ENCODE results near the gene LRRC74B.
"Not testable (repeated sequence)": the region's sequence is repeated elsewhere in the genome, so short reads cannot be mapped to it uniquely, and the experiment has no call there.

LRRC74B gene

GRCh38 chr22:21032037-21032867 lies 13.5 kb upstream of the LRRC74B start, which contains the start of gene SLC7A4:
TSS of gene SLC7A4 (minus strand) at chr22:21032561. CDS start at chr22:21031812, 749 bp downstream.
- DNase-seq: no peak

- peak in 1 of 2 experiments; percentile 29 for DNase-seq
Observed at GRCh38 chr22:21032868-21033688, 12.7 kb upstream of the LRRC74B start.

DNA sequence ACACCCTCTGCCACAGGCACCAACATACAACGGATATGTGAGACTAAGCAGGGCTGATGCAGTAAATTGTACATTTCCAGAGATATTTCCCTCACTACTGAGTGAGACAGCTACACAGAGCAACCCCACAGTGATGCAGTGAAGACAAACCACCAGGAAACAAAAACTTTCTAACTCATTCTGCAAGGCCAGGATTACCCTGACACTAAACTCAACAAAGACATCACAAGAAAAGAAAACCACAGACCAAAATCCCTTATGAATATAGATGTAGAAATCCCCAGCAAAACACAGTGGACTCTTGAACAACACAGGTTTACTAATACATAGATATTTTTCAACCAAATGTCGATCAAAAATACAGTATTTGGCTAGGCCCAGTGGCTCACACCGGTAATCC lies 11.9 kb upstream of the LRRC74B start:
- DNase-seq: no peak

GRCh38 chr22:21034989-21035388 lies 10.8 kb upstream of the LRRC74B start:
- no peak for DNase-seq

GRCh38 chr22:21038405-21038804 lies 7.3 kb upstream of the LRRC74B start:
- no peak for DNase-seq

DNA sequence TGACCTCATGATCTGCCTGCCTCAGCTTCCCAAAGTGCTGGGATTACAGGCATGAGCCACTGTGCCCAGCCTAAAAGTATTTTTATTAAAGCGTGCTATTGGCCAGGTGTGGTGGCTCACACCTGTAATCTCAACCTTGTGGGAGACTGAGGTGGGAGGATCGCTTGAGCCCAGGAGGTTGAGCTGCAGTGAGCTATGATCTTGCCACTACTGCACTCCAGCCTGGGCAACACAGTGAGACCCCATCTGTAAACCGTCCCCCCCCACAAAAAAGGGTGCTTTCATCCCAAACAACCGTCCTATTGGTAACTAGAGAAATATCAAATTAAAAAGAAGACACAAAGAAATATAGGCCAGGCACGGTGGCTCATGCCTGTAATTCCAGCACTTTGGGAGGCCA lies 6.6 kb upstream of the LRRC74B start:
- not testable (repeated sequence) for DNase-seq

- no peak for DNase-seq
Observed at GRCh38 chr22:21041937-21042336, 3.8 kb upstream of the LRRC74B start.

DNA sequence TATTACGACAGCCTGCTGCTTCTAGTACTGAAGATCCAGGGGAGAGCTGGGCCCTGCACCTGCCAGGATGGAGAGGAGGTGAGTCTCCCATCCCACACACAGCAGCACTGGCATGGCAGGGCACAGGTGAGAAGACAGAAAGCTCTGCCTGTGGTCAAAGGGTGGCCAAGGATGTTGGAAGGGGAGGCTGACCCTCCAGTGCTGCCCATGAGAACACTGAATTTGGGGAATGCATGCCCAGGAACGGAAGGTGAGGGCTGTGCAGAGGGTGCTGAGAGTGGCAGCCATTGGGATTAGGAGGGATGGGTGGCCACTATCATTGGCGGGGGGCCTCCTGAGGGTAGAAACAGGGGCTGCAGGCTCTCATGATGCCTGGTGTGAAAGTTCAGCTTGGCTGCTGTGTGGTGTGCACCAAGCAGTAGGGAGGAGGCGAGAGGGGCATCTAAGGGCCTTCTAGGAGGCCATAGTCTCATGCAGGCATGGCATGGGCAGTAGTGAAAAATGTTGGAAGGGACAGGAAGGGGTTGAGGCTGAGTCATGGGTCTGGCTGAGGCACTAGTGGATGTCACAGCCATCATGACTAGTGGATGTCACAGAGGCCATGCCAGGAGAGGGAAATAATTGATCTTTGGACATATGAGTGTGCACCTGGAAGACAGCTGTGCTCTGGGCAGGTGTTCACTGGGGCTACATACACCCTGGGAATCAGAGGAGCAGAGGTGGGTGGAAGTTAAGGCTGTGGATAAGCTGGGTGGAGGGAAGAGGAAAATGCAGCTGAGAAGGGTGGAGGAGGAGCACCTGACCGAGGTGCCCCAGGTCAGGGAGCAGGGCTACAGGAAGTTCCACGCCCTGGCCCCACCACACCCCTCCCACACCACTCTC lies 2.5 kb upstream of the LRRC74B start:
- DNase-seq: no peak

- no peak for DNase-seq
Observed at GRCh38 chr22:21043860-21044535, 1.7 kb upstream of the LRRC74B start.

GRCh38 chr22:21044931-21045584 lies 688 bp upstream of the LRRC74B start:
- DNase-seq: peak in 1 of 2 experiments; percentile 65

DNA sequence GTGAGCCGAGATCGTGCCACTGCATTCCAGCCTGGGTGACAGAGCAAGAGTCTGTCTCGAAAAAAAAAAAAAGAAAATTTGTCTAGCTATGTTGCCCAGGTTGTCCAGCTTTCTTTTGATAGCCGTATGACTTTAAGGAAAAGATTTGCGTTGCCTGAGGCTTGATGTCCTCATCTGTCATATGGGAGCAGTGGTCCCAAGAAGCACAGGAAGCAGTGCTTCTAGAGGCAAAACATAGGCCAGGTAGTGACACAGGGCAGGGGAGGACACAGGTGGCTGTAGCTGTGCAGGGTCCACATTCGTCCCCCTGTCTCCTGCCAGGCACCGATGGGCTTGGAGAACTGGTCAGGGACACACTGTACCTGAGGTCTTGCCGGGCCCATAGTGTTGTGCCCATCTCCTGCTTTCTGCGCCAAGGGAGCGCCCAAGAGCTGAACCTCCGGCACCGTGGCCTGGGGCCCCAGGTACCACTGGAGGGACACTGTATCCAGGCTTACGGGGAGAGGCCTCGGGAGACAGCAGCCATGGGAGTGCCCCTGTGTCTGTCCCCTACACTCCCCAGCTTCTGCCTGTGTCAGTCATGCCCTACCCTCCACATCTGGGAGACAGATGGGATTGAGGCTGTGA lies 1.4 kb downstream of the LRRC74B start:
- DNase-seq: no peak

DNA sequence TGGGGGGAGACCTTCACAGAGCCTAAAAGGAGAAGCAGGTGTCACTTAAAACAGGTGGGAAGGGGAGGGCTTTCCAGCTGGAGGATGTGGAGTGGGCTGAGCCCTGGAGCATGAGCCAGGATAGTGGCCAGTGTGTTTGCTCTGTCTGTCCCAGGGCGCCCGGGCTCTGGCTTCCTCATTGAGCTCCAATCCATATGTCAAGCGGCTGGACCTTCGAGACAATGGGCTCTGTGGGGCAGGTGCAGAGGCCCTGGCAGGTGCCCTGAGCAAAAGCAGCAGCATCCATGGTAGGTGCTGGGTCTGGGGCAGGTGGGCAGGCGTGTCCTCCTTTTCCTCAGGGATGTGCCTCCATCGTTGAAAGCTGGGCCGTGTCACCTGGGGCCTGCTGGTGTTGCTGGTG lies 2.0 kb downstream of the LRRC74B start:
- no peak for DNase-seq

- not testable (repeated sequence) for DNase-seq
Observed at GRCh38 chr22:21048448-21048847, 2.7 kb downstream of the LRRC74B start.

DNA sequence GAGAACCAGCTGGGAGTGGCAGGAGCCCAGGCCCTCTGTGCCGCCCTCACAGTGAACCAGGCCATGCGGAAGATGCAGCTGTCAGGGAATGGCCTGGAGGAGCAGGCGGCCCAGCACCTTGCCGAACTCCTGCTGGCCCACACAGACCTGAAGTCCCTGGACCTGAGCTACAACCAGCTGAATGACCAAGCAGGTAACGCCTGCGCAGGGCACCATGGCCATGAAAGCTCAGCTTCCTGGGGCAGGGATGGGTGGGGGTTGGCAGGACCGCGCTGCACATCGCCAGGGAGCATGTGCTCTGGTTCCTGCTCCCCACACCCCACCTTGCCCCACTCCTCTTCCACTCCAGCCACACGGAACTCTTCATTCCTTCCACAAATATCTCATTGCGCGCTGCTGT lies 3.2 kb downstream of the LRRC74B start:
- DNase-seq: not testable (repeated sequence)

DNA sequence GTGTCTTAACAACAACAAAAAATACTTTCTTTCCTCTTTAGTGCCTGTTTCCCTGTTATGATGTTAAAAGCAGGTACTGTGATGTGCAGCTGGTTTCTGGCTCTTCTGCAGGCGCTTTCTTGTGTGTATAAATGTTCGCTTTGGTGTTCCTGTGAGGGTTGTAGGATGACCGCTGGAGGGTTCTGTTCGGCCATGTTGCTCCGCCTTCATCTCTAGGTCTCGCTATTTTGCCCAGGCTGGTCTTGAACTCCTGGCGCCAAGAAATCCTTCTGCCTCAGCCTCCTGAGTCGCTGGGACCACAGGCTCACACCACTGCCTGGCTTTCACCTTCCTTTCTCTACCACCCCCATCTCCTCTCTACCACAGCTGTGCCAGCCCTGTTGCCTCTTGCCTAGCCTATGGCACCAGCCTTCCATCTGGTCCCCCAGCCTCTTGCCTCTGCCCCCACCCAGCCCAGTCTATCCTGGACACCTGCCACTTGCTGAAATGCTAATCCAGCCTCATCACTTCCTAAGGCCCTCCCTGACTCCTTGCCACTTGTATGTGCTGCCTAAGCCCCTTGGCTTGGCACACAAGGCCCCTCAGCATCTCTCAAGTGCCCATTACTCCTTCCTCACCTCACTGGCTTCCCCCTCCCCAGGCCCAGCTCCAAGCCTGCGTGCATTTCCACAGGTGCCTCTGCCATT lies 5.5 kb downstream of the LRRC74B start:
- no peak for DNase-seq

- no peak for DNase-seq
Observed at GRCh38 chr22:21051831-21052400, 6.2 kb downstream of the LRRC74B start.

- DNase-seq: no peak
Observed at GRCh38 chr22:21052715-21053459, 7.1 kb downstream of the LRRC74B start.

GRCh38 chr22:21054046-21054713 lies 8.4 kb downstream of the LRRC74B start:
- no peak for DNase-seq
